HG03378 (cell line): ENCODE data around the gene MACO1.

Experiments used
- ATAC-seq: cut with Tn5 transposase; IDR thresholded peaks from one replicate; pipeline ENCODE4 v1.9.1; 2021; ENCODE audit warnings: mild to moderate bottlenecking, moderate library complexity; ENCODE audit not compliant: unreplicated experiment

Gene MACO1

DNA sequence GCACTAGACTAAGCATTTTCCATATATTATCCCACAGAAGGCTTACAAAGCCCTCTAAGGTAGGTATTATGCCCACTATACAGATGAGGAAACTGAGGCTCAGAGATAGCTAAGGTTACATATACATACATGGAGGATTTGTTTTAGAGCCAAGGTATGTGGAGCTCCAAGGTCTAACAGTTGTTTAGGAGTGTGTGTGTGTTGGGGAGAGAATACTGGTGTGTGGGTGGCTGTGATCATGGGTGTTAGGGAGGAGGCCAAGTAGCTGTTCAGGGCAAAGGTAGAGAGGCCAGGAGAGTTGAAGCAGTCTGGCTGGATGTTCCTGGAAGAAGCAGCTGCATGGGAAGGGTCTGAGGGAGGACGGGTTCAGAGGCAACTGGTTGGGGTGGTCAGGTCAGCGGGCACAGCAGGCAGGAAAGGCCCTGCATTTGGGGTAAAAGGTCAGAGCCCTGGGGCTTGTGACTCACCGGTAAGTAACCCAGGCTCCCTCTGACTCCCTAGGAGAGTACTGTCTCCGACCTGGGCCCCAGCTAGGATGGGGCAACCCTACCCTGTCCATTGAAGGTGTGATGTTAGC lies 107.6 kb downstream of the MACO1 start:
- ATAC-seq = no peak

- ATAC-seq = no peak
Measured at GRCh38 chr1:25540750-25541342, 110.1 kb downstream of the MACO1 start.

GRCh38 chr1:25541425-25541824 lies 110.7 kb downstream of the MACO1 start:
- ATAC-seq = no peak

DNA sequence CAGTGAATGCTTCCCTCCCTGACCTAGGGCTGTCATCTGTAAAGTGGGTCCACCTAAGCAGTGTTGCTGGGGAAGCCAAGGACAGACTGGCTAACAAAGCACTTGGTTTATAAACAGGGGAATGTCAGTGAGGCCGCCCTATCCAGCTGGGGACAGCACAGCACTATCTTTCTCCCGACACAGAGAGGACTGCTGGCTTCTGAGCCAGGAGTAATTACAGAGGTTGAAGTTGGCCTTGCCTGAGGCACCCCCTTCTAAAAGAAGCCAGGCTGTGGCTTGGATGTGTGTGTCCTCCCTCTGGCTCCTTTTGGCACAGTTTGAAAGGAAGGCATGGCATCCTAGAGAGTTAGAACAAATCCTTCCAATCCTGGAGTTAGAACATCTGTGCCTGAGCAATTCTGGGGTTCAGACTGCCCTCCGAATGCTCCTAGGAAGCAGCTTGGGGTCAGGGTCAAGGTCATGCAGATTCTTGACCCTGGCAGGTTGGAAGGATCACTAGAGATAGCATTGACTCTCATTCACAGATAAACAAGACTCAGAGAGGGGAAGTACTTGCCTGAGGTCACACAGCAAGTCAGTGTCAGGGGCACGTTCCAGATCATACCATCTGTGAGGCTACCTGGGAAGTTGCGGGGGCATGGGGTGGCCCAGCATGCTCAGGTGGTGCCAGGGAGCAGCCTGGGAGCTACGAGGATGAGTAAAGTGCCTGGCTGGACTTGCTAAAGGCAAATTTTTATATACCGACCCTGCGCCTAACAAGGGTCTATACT lies 111.4 kb downstream of the MACO1 start:
- ATAC-seq = no peak

GRCh38 chr1:25543005-25543424 lies 112.3 kb downstream of the MACO1 start:
- no peak for ATAC-seq

DNA sequence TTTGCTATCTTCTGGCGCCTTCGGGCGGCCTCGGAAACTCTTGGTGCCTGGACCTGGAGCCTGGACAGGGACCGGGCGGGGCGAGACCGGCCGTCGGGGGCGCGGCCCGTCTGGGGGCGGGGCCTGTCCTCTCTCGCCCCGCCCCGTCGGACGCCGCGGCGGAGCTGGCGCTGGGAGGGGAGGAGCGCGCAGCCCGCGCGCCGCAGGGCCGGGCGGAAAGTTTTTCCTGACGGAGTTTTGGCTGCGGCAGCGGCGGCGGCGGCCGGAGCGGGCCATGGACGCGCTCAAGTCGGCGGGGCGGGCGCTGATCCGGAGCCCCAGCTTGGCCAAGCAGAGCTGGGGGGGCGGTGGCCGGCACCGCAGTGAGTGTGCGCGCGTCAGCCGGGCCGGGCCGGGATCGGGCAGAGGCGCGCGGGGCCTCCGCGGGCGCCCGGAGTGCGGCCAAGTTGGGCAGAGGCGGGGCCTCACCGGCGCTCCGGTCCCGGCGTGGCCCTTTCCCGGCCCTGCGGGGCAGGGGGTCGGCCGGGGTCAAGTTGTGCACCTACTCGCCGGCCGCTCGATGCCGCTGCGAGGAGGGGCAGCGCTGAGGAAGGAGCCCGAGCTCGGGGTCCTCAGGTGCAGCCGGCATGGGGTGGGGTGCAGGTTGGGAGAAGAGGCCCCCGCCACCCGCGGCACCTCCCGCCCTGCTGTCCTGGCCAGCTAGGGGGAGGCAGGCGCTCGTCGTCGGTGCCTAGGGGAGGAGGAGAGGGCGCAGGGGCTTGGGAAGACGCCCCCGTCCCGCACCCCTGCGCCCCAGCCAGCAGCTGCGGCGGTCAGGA lies 112.9 kb downstream of the MACO1 start, which contains the start of gene LDLRAP1:
LDLRAP1 (plus strand) TSS at position 182 of the 818 bp plus-strand sequence; CDS start at position 275, 93 bp downstream.
- no peak for ATAC-seq

DNA sequence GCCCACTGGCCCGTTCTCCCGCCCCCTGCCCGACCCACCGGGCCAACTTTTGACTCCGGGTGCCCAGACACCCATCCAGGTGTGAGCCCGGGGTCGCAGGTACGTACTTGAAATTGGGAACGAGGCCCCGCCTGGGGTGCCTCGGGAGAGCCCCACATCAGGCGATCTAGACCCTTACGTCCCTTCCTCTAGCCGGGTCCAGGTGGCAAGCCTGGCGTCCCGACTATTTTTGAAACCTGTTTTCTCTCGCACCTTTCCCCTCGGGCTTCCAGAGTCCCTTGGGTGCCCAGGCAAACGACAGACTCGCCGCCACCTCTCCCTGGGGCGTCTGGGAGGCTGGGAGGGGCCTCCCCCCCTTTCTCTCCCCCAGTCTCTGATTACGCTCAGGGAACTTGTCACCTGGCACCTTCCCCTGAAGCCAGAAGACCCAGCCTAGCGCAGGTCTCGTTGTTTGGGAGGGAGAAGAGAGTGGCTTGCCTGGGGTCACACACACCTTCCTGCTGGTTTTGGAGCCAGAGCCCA lies 113.6 kb downstream of the MACO1 start:
- ATAC-seq = no peak

DNA sequence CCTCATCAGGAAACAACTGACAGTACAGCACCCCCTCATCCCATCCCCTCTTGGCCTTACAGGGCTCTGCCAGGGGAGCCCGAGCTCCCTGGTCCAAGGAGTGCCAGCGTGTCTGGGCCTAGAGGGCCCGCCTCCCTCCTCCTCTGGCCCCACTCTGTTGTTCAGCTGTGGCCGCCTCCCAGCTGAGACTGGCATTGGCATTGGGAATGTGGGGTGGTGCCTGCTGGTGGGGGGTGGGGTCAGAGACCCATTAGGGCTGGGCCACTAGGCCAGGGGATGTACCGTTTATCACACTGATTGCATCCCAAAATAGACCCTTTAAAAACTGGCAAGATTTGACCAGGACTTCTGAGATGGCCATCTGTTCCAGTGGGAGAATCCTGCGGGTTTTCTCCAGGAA lies 114.1 kb downstream of the MACO1 start:
- ATAC-seq = no peak

GRCh38 chr1:25545767-25546166 lies 115.1 kb downstream of the MACO1 start:
- no peak for ATAC-seq

GRCh38 chr1:25546193-25546592 lies 115.5 kb downstream of the MACO1 start:
- ATAC-seq = no peak

DNA sequence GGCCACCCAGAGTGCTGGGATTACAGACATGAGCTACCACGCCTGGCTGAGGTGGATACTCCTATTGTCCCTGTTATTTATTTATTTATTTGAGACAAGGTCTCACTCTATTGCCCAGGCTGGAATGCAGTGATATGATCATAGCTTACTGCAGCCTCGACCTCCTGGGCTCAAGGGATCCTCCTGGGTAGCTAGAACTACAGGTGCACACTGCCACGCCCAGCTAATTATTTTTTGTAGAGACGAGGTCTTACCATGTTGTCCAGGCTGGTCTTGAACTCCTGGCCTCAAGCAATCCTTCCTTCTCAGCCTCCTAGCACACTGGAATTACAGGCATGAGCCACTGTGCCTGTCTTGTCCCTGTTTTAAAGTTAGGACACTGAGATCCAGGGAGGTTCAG lies 117.9 kb downstream of the MACO1 start:
- ATAC-seq = no peak

DNA sequence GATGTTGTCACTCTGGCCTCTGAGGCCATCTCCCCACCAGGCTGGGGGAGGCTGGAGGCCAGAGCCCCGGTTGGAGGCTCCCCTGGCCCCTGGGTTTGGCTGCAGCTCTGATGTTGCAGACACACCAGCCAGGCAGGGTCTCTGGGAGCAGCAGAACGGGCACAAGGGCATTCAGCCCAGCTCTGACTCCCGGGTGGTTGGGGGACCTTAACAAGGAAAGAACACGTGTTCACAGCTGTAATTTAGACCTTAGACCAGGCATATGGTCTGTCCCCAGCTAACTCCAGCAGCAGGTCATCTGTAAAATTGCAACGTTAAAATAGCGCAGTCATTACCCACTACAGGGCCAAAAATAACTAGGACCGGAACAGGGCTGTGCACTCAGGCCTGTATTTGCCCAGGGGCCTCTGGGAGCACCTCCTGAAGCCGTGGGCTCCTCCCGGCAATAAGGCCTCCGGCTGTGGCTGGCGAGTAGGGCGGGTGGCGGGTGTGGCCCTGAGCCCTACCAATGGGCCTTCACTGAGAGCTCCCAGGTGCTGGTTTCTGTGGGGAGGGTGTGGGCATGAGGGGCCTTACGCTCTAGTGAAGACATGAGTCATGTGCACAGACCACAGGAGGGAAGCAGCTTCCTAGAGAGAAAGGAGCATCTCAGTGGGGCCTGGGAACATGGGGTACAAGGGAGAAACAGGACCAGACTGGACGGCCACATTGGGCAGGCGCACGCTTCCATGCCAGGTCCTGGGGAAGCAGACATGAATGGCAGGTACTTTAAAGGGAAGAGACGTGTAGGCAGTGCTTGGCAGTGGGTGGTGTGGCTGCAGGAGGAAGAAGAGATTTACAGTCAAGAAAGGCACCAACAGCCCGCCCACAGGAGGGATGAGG lies 118.8 kb downstream of the MACO1 start:
- ATAC-seq = peak; percentile 74
